Glomerular visceral epithelial cell (primary cell): ENCODE data around the gene KRTAP10-9.
"Not testable (repeated sequence)": the region's sequence is repeated elsewhere in the genome, so short reads cannot be mapped to it uniquely, and the experiment has no call there.

ENCODE experiments used
- DNase-seq: peaks from one replicate; pipeline ENCODE4 v3.0.0-alpha.2; 2016; ENCODE audit errors: extremely low spot score

Gene KRTAP10-9

DNA sequence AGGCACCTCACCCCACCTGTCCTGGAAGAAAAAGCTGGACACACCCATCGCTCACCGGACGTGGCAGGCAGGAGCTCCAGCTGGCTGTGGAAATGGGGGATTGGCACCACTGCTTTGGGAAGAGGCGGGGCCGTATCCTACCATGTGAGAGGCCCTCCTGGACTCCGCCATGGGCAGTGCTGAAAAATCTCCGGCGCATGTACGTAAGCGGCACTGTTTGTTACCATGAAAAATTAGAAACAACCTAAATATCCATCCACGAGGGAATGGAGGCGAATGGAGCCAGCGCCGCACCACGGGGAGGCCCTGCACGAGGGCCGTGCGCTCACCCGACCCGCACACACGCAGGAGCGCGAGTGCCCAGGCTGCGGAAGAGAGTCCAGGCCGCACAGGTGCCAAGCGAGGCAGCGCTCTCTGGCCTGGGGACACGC lies 11.9 kb upstream of the KRTAP10-9 start:
- DNase-seq: no peak

DNA sequence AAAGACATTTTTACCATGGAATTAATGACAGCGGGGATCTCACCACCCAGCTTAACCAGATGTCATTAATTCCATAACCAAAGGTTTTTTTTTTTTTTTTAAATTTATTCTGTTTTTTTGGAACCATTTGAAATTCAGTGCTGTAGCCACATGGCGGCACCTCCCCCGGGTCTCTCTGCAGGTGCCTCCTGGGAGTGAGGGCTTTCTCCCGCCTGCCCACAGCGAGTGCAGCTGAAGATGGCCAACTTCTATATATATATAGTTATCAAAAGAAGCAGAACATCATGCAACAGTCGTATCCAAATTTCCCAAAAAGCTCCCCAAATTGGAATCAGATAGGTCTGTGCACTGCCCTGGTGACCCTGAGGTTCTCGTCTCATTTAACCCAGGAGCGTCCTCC lies 11.4 kb upstream of the KRTAP10-9 start:
- no peak for DNase-seq

DNA sequence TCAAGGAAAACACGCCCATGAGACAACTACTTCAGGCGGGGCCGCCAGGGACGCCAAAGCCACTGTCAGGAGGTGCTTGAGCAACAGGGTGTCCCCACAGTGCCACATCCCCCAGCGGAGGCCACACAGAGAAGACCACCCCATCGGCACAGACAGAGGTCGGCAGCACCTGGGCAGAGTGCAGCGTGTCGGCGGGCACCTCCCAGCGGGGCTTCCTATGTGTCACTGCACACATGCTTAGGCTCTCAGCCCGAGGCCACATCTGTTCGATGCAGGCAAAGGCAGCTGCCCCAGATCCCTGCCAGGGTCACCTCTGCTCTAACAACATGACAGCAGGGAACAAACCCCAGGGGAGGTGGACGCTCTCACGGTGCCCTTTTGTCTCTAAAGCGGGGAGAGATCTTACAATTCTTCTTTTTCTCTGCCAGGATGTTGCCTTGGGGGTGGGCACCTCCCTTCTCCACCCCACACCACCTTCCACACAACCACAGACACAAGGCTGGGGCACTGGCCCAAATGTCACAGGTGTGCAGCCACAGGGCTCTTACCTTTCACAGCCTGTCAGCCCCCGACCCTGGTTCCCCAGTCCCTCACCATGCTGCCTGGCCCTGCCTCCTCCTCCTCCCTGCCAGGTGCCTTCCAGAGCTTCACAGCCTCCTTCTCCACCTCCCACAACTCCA lies 10.8 kb upstream of the KRTAP10-9 start:
- no peak for DNase-seq

DNA sequence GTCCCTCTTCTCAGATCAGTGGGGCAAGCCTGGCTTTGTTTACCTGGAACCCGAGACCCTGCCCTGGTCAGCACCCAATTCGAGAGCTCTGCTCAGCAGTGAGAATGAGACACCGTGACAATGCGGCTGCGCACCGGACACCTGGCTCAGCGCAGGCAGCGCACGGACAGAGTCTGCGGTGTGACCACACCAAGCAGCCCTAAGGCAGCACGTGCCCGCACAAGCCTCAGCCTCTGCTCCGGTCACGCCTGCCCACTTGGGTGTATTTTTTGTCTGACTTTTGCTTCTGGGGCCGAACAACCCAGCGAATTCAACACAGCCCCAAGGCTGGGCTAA lies 10.3 kb upstream of the KRTAP10-9 start:
- no peak for DNase-seq

DNA sequence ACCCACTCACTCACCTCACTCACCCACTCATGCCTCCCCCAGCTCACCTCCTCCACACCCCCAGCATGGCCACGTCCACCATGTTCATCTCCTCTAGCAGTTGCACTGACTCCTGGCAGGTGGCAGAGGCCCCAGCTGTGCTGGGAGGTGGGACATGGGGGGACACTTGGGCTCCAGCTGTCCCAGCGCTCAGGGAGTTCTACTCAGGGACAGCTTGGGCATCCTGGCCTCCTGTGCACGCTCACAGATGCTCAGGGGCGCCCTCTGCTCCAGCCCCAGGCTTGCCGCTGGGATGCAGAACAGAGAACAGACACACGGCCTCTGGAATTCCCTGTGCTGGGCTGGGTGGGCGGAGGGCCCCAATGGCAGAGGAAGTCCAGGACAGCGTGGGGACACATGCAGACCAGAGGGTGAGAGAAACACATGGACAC lies 9.8 kb upstream of the KRTAP10-9 start:
- DNase-seq: no peak

DNA sequence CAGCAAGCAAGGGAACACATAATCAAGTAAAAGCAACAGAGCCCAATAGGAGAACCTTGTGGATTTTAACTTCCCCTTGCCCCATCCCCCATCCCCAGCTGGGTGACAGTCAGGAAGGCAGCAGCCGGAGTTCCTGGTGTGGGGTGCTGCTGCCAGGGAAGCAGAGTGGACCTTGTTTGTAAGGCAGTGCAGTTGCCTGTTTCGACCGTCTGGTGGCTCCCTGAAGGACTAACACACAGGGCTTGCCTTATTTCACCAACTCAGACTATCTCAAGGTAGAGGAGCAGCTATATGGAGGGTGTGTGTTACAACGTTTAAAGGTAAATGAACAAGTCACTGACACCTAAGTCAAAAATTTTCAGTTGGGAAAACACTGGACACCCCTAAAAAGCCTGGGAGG lies 8.4 kb upstream of the KRTAP10-9 start:
- DNase-seq: no peak

DNA sequence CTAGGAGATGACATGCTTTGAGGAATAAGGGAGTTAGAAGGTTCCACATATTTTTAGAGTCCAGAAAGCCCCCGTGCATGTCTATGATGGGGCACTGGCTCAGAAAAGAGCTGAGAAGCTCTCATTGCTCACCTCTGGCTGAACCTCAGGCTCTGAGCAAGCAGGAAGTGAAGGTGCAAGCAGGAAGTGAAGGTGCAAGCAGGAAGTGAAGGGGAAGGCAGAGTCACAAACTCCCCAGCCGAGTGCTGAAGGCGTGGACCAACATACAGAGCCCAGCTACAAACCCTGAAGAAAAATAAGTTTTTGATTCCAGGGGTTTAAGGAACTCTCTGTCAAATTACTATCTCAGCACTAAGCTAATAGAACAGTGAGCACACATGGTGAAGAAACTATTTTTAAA lies 8.0 kb upstream of the KRTAP10-9 start:
- DNase-seq: no peak

DNA sequence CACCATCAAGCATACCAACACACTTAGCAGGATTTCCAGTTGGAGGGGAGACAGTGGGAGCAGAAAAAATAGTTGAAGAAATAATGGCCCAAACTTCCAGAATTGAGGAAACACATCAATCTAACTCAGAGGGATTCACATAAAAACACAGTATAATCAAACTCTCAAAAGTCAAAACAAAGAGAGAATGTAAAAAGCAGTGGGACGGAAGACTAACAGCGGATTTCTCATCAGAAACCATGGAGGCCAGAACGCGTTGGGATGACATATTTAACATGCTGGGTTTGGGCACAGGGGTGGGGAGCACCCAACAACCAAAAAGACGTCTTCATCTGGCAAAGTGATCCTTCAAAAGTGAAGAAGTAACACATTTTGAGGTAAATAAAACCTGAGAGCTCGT lies 7.0 kb upstream of the KRTAP10-9 start:
- no peak for DNase-seq

DNA sequence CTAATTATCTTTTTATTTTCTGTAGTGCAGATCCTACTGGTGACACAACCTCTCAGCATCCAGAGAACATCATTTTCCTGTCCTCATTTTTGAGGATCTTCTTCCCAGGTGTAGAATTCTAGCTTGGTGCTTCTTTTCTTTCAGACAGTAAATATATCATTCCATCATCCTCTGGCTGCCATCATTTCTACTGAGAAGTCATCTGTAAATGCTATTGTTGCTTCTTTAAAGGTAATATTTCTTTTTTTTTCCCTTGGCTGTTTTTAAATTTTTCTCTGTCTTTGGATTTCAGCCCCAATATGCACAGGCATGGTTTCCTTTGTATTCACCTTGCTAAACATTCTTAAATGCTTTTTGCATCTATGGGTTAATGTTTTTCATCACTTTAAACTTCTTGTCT lies 3.3 kb upstream of the KRTAP10-9 start:
- no peak for DNase-seq

DNA sequence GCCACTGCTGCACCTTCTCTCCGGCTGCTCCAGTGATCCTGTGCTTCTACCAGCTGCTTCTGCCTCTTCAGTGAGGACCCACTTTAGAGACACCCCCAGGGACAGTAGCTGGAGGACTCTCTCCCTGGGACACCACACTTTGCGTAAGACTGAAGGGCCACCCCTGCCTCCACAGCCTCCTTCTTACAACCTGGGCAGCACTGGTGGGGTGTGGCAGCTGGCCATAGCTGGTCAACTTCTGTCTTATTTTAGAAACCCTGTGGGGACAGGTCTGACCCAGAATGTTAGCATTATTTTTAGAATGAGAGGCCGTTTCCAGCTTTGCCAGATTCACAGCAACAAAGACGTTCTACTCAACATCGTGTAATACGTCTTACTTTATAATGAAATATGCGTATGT lies 1.1 kb upstream of the KRTAP10-9 start:
- no peak for DNase-seq

DNA sequence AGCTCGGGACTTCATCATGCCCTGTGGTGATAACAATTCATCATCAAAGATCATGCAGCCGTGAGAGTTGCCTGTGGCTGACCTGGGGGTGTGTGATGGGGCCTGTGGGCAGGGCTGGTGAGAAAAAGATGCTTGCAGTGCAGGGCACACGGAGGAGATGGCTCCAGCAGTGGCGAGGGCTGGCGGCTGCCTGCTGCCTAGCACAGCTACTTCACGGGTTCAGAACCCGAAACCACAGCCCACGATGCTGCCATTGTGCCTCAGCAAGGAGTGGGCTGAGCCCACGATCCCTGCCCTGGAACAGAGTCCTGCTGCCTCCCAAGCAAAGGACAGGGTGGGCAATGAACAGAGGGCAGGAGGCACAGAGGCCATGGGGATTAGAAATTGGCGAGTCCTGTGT lies 631 bp upstream of the KRTAP10-9 start:
- no peak for DNase-seq

DNA sequence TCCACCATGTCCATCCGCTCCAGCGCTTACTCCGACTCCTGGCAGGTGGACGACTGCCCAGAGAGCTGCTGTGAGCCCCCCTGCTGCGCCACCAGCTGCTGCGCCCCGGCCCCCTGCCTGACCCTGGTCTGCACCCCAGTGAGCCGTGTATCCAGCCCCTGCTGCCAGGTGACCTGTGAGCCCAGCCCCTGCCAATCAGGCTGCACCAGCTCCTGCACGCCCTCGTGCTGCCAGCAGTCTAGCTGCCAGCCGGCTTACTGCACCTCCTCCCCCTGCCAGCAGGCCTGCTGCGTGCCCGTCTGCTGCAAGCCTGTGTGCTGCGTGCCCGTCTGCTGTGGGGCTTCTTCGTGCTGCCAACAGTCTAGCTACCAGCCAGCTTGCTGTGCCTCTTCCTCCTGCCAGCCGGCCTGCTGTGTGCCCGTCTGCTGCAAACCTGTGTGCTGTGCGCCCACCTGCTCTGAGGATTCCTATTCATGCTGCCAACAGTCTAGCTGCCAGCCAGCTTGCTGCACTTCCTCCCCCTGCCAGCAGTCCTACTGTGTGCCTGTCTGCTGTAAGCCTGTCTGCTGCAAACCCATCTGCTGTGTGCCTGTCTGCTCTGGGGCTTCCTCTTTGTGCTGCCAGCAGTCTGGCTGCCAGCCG lies 409 bp downstream of the KRTAP10-9 start:
- DNase-seq: not testable (repeated sequence)

DNA sequence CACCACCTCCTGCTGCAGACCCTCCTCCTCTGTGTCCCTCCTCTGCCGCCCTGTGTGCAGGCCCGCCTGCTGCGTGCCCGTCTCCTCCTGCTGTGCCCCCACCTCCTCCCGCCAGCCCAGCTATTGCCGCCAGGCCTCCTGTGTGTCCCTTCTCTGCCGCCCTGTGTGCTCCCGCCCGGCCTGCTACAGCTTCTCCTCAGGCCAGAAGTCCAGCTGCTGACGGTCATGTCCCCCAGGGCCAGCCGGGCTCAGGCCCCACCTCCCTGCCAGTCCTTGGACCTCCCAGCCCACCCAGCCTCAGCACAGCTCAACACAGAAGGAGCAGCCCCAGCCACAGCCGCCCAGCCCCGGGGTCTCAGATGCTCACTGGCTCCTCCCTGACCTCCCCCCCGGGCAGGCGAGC lies 939 bp downstream of the KRTAP10-9 start:
- DNase-seq: not testable (repeated sequence)

DNA sequence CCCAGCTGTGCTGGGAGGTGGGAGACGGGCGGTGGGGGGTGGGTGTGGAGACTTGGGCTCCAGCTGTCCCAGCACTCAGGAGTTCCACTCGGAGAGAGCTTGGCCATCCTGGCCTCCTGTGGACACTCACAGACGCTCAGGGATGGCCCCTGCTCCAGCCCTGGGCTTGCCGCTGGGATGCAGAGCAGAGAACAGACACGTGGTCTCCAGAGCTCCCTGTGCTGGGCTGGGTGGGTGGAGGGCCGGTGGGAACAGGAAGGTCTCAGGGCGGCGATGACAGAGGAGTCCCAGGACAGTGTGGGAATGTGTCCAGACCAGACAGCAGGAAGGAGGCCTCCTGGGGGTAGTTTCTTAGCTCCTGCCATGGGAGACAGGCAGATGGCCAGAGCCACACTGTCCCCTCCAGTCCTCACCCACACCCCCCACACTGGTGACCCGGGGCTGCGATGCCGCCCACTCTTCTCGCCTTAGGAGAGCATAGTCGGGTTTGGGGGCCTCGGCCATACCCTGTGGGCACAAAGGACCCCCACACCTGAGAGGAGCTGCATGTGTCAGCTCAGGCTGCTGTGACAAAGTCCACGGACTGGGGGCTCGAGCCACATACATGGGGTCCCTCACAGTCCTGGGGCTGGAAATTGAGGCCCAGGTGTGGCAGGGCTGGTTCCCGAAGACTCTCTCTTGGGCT lies 2.0 kb downstream of the KRTAP10-9 start:
- no peak for DNase-seq

DNA sequence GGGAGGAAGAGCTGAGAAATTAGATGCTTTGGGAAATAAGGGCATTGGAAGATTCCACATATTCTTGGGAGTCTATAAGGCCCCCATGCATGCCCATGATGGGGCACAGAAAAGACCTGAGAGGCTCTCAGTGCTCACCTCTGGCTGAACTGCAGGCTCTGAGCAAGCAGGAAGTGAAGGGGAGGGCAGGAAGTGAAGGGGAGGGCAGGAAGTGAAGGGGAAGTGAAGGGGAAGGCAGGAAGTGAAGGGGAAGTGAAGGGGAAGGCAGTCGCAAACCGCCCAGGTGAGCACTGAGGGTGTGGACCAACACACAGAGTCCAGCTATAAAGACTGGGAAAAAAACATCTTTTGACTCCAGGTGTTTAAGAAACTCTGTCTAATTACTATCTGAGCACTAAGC lies 3.5 kb downstream of the KRTAP10-9 start:
- no peak for DNase-seq

DNA sequence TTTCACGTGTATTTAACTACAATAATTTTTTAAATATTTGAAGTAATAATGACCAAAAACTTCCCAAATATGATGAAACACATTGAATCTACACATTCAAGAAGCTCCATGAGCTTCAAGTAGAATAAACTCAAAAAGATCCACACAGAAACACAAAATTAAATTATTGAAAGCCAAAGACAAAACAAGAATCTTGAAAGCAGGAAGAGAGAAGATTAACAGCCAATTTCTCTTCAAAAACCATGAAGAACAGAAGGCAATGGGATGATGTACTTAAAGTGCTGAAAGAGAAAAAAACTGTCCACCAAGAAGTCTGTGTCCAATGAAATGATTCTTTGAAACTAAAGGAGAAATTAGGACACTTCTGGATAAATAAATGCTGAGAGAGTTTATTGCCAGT lies 5.2 kb downstream of the KRTAP10-9 start:
- DNase-seq: no peak

DNA sequence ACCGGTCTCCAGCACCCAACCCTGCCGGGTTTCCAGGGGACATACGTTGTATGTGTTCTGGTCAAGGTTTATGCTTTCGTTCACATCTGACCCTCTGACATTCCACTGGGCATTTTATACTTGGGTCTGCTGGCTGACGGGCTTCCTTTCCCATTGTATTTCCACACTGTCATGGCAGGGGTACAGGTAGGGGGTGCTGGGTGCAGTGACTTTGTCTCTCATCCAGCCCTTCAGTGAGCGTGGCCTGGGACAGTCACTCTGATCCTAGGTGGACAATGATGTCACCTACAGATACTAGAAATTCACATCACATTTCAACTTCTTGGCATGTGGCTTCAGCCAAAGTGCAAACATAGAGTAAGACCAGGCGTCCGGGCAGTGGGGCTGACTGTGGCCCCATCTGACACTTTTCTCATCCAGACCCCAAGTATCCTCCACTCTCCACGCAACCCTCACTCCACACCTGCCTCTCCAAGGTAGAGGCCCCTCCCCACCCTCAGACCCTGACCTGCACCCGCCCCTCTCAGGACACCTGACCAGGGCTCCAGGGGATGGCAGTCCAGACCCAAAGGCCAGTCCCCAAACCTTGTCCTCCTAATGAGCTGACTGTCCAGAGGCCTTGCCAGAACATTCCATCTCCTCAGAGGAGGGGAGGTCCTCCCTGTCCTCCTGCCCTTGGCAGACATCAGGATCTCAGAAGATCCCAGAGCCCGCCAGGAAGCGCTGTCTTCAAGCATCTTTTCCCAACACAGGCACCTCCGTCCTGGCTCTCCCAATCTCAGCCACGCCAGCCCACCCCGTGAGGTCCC lies 9.5 kb downstream of the KRTAP10-9 start:
- no peak for DNase-seq

DNA sequence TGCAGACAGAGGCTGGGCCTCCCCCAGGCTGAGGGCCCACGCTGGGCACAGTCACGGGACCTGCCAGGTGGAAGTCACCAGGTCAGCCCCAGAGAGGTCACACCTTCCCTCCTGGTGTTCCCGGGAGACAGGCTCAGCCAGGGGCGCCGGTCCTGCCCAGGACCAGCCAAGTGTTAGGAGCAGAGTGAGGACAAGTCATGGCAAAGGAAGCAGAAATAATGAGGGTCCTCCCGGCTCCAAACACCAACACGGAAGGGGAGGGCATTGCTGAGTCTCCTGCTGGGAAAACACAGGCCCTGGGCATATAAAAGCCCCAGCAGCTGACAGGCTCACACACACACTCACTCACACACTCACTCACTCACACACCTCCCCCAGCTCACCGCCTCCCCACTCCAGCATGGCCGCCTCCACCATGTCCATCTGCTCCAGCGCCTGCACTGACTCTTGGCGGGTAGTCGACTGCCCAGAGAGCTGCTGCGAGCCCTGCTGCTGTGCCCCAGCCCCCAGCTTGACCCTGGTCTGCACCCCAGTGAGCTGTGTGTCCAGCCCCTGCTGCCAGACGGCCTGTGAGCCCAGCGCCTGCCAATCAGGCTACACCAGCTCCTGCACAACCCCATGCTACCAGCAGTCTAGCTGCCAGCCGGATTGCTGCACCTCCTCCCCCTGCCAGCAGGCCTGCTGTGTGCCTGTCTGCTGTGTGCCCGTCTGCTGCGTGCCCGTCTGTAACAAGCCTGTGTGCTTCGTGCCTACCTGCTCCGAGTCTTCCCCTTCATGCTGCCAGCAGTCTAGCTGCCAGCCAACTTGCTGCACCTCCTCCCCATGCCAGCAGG lies 10.3 kb downstream of the KRTAP10-9 start, which contains the start of gene KRTAP10-10:
TSS of gene KRTAP10-10 (plus strand) at position 339 of the 833 bp plus-strand sequence. CDS start at position 401, 62 bp downstream.
- no peak for DNase-seq

DNA sequence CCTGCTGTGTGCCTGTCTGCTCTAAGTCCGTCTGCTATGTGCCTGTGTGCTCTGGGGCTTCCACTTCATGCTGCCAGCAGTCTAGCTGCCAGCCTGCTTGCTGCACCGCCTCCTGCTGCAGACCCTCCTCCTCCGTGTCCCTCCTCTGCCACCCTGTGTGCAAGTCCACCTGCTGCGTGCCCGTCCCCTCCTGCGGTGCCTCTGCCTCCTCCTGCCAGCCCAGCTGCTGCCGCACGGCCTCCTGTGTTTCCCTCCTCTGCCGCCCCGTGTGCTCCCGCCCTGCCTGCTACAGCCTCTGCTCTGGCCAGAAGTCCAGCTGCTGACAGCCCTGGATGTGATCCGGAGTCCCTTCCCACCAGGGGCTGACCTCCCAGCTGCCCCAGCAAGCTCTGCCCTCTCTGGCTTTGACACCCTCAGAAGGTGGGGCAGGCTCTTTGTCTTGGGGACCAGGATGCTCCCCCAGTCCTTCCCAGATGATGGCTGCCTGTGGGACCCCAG lies 11.0 kb downstream of the KRTAP10-9 start:
- not testable (repeated sequence) for DNase-seq

DNA sequence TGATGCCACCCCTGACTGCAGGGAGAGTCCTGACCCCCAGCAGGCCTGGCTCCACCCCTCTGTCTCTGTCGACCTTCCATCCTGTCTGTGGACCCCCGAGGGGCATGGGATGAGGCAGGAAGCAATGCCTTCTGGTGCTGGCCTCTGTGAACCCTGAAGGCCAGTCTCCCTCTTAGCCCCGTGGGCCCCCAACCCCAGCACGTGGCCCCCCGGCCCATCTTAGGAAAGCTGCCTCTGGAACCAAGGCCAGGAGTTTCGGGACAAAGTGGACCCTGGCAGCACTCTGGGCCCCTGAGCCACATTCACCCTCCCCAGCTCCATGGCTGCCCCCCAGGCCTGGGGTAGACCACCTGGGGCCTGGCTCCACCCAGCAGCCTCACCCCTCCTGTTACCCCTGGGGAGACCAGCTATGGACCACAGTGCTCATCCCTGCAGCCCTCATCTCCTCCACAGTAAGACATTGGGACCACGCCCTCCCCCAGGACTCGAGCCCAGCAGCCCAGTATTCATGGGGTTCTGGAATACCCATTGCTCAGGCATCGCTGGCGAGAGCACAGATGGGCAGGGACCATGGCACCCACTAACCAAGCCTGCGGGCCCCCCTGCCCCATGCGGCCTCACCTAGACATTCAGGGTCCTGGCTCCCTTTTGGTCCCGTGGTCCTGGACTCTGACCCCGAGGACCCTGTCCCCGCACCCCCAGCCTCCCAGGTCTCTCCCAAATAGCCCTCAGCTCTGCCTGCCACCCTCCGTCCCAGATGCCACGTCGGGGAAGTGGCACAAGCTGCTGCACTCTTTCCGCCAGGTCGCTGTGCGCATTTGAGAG lies 11.8 kb downstream of the KRTAP10-9 start:
- DNase-seq: not testable (repeated sequence)
